WTC11 (cell line): Measurements from ENCODE around the gene TIFAB. TPM values are rescaled to one million over a fixed set of nuclear protein-coding genes. Genes with fewer than 3 reads are reported as not detected.

Experiments used
- ATAC-seq: fragments of 200-7000 bp; cut with Tn5 transposase; 2 replicates; pipeline ENCODE4 v1.10.0; 2021; ENCODE audit warnings: mild to moderate bottlenecking, moderate library complexity
- CTCF ChIA-PET: fragments of 300-600 bp; sonication (Branson Sonifier 250); formaldehyde crosslinking; loops from one replicate; lab custom pipeline; 2021; ENCODE audit warnings: antibody characterized with exemption; lab: Charles Lee
- POLR2A ChIA-PET: fragments of 350-600 bp; sonication (Branson Sonifier 250); formaldehyde crosslinking; loops from one replicate; lab custom pipeline; 2021; ENCODE audit warnings: antibody characterized with exemption; lab: Charles Lee
- DNase-seq: peaks from one replicate; pipeline ENCODE4 v3.0.0; 2021; ENCODE audit warnings: low spot score
- H3K27ac Mint-ChIP-seq: 2 replicates; pipeline ENCODE4 v1.8.0; 2021; ENCODE audit warnings: mixed read lengths
- H3K27me3 Mint-ChIP-seq: 2 replicates; pipeline ENCODE4 v1.8.0; 2021; ENCODE audit warnings: low read depth, mild to moderate bottlenecking, moderate library complexity, mixed read lengths
- H3K36me3 Mint-ChIP-seq: 2 replicates; pipeline ENCODE4 v1.8.0; 2021; ENCODE audit warnings: mixed read lengths
- H3K4me1 Mint-ChIP-seq: 2 replicates; pipeline ENCODE4 v1.8.0; 2022; ENCODE audit warnings: mixed read lengths
- H3K4me3 Mint-ChIP-seq: 2 replicates; pipeline ENCODE4 v1.8.0; 2021; ENCODE audit warnings: mild to moderate bottlenecking, moderate library complexity, mixed read lengths
- H3K9me3 Mint-ChIP-seq: 2 replicates; pipeline ENCODE4 v1.8.0; 2021; ENCODE audit warnings: mixed read lengths
- ATF6 ChIP-seq: sonication (generic); formaldehyde crosslinking; IDR thresholded peaks from 2 replicates; pipeline ENCODE4 v1.8.1; 2023; ENCODE audit warnings: mild to moderate bottlenecking, missing genetic modification reagents
- FOXK1 ChIP-seq: sonication (generic); formaldehyde crosslinking; IDR thresholded peaks from 2 replicates; pipeline ENCODE4 v1.8.0; 2022; ENCODE audit warnings: mild to moderate bottlenecking, moderate library complexity, missing genetic modification reagents
- GABPB1 ChIP-seq: sonication (generic); formaldehyde crosslinking; IDR thresholded peaks from 2 replicates; pipeline ENCODE4 v1.8.1; 2023; ENCODE audit warnings: mild to moderate bottlenecking, missing genetic modification reagents
- IRF2 ChIP-seq: sonication (generic); formaldehyde crosslinking; IDR thresholded peaks from 2 replicates; pipeline ENCODE4 v1.8.0; 2022; ENCODE audit warnings: low read depth, missing genetic modification reagents, borderline replicate concordance
- MAX ChIP-seq: sonication (generic); formaldehyde crosslinking; IDR thresholded peaks from 2 replicates; pipeline ENCODE4 v1.8.0; 2022; ENCODE audit warnings: mild to moderate bottlenecking, missing genetic modification reagents
- NFATC4 ChIP-seq: fragments of 250-450 bp; sonication (Bioruptor Pico); IDR thresholded peaks from 2 replicates; pipeline ENCODE4 v1.9.0; 2021; ENCODE audit warnings: mild to moderate bottlenecking
- NFE2L1 ChIP-seq: sonication (generic); formaldehyde crosslinking; IDR thresholded peaks from 2 replicates; pipeline ENCODE4 v1.8.1; 2023; ENCODE audit warnings: missing genetic modification reagents
- SMAD4 ChIP-seq: sonication (generic); formaldehyde crosslinking; IDR thresholded peaks from 2 replicates; pipeline ENCODE4 v1.8.0; 2022; ENCODE audit warnings: mild to moderate bottlenecking, missing genetic modification reagents
- TEAD1 ChIP-seq: sonication (generic); formaldehyde crosslinking; IDR thresholded peaks from 2 replicates; pipeline ENCODE4 v1.8.0; 2022; ENCODE audit warnings: mild to moderate bottlenecking, missing genetic modification reagents
- USF1 ChIP-seq: sonication (generic); formaldehyde crosslinking; IDR thresholded peaks from 2 replicates; pipeline ENCODE4 v1.8.0; 2022; ENCODE audit warnings: mild to moderate bottlenecking, missing genetic modification reagents
- ZNF121 ChIP-seq: sonication (generic); formaldehyde crosslinking; IDR thresholded peaks from 2 replicates; pipeline ENCODE4 v1.8.0; 2023; ENCODE audit warnings: missing genetic modification reagents
- ZNF263 ChIP-seq: sonication (generic); formaldehyde crosslinking; IDR thresholded peaks from 2 replicates; pipeline ENCODE4 v1.8.1; 2022; ENCODE audit warnings: low read depth, mild to moderate bottlenecking, moderate library complexity, missing genetic modification reagents
- ZNF281 ChIP-seq: sonication (generic); formaldehyde crosslinking; IDR thresholded peaks from 2 replicates; pipeline ENCODE4 v1.8.0; 2023; ENCODE audit warnings: mild to moderate bottlenecking, missing genetic modification reagents
- ZNF396 ChIP-seq: fragments of 250-450 bp; sonication (Bioruptor Pico); IDR thresholded peaks from 2 replicates; pipeline ENCODE4 v1.8.0; 2021; ENCODE audit warnings: mild to moderate bottlenecking, moderate library complexity, borderline replicate concordance
- ZNF423 ChIP-seq: fragments of 250-450 bp; sonication (Bioruptor Pico); IDR thresholded peaks from 2 replicates; pipeline ENCODE4 v2.1.2; 2022; ENCODE audit warnings: mild to moderate bottlenecking, moderate library complexity
- total RNA-seq: library from RNA; stranded (reverse); gene quantifications from 3 replicates; pipeline ENCODE4 v1.2.3, GENCODE V29; 2021
- TF ChIP-seq, protein P1 (sequence below): fragments of 250-450 bp; sonication (Bioruptor Pico); IDR thresholded peaks from 2 replicates; pipeline ENCODE4 v2.1.2; 2022; ENCODE audit warnings: mild to moderate bottlenecking, moderate library complexity
- TF ChIP-seq, protein P2 (sequence below): sonication (generic); formaldehyde crosslinking; conservative IDR thresholded peaks from 2 replicates; pipeline ENCODE4 v1.8.1; 2022; ENCODE audit warnings: mild to moderate bottlenecking, missing genetic modification reagents
- TF ChIP-seq, protein P3 (sequence below): sonication (generic); formaldehyde crosslinking; IDR thresholded peaks from 2 replicates; pipeline ENCODE4 v1.8.1; 2022; ENCODE audit warnings: mild to moderate bottlenecking, moderate library complexity, missing genetic modification reagents
- TF ChIP-seq, protein P4 (sequence below): sonication (generic); formaldehyde crosslinking; IDR thresholded peaks from 2 replicates; pipeline ENCODE4 v1.8.0; 2022; ENCODE audit warnings: mild to moderate bottlenecking, missing genetic modification reagents
- TF ChIP-seq, protein P5 (sequence below): sonication (generic); formaldehyde crosslinking; IDR thresholded peaks from 2 replicates; pipeline ENCODE4 v1.8.0; 2023; ENCODE audit warnings: missing genetic modification reagents
- TF ChIP-seq, protein P6 (sequence below): fragments of 250-450 bp; sonication (Bioruptor Pico); IDR thresholded peaks from 2 replicates; pipeline ENCODE4 v1.9.0; 2021; ENCODE audit warnings: mild to moderate bottlenecking

The TIFAB gene
- total RNA-seq, 1 experiment from 2014 or later = not detected

GRCh38 chr5:135448071-135448739 lies 3.9 kb downstream of the TIFAB start:
- CTCF ChIA-PET = interaction anchor here (0.5 to 2.9 kb wide), 7 partner anchors 9 to 118 kb away, joined by 3 to 20 read pairs (median 6); no protein-coding TSS in a partner anchor
- peak; percentile 26; the same call in 1 of the 2 replicates for ATAC-seq
- TF ChIP-seq MAX = no peak
- TF ChIP-seq ZNF423 (CRISPR knock-in tag) = no peak
- TF ChIP-seq NFE2L1 (CRISPR knock-in tag) = no peak
- TF ChIP-seq, protein P1, sequence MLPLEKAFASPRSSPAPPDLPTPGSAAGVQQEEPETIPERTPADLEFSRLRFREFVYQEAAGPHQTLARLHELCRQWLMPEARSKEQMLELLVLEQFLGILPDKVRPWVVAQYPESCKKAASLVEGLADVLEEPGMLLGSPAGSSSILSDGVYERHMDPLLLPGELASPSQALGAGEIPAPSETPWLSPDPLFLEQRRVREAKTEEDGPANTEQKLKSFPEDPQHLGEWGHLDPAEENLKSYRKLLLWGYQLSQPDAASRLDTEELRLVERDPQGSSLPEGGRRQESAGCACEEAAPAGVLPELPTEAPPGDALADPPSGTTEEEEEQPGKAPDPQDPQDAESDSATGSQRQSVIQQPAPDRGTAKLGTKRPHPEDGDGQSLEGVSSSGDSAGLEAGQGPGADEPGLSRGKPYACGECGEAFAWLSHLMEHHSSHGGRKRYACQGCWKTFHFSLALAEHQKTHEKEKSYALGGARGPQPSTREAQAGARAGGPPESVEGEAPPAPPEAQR (CRISPR knock-in tag) = no peak
- TF ChIP-seq ZNF121 (CRISPR knock-in tag) = no peak
- TF ChIP-seq, protein P2, sequence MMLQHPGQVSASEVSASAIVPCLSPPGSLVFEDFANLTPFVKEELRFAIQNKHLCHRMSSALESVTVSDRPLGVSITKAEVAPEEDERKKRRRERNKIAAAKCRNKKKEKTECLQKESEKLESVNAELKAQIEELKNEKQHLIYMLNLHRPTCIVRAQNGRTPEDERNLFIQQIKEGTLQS (CRISPR knock-in tag) = no peak
- no peak for TF ChIP-seq USF1 (CRISPR knock-in tag)
- TF ChIP-seq, protein P3, sequence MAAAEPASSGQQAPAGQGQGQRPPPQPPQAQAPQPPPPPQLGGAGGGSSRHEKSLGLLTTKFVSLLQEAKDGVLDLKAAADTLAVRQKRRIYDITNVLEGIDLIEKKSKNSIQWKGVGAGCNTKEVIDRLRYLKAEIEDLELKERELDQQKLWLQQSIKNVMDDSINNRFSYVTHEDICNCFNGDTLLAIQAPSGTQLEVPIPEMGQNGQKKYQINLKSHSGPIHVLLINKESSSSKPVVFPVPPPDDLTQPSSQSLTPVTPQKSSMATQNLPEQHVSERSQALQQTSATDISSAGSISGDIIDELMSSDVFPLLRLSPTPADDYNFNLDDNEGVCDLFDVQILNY (CRISPR knock-in tag) = no peak
- no peak for TF ChIP-seq TEAD1 (CRISPR knock-in tag)
- TF ChIP-seq GABPB1 = no peak
- no peak for TF ChIP-seq FOXK1
- TF ChIP-seq ZNF263 = no peak
- no peak for TF ChIP-seq NFATC4 (CRISPR knock-in tag)
- TF ChIP-seq, protein P4, sequence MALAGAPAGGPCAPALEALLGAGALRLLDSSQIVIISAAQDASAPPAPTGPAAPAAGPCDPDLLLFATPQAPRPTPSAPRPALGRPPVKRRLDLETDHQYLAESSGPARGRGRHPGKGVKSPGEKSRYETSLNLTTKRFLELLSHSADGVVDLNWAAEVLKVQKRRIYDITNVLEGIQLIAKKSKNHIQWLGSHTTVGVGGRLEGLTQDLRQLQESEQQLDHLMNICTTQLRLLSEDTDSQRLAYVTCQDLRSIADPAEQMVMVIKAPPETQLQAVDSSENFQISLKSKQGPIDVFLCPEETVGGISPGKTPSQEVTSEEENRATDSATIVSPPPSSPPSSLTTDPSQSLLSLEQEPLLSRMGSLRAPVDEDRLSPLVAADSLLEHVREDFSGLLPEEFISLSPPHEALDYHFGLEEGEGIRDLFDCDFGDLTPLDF (CRISPR knock-in tag) = no peak
- TF ChIP-seq, protein P5, sequence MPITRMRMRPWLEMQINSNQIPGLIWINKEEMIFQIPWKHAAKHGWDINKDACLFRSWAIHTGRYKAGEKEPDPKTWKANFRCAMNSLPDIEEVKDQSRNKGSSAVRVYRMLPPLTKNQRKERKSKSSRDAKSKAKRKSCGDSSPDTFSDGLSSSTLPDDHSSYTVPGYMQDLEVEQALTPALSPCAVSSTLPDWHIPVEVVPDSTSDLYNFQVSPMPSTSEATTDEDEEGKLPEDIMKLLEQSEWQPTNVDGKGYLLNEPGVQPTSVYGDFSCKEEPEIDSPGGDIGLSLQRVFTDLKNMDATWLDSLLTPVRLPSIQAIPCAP (CRISPR knock-in tag) = no peak
- TF ChIP-seq, all 79 proteins: peak for 0
- peaks cover 9% of the 10 kb centered on the region for H3K4me1 Mint-ChIP-seq
- POLR2A ChIA-PET = no interaction called here
- H3K27ac Mint-ChIP-seq = no peak overlapping the region
- no peaks in the 10 kb centered on the region for H3K36me3 Mint-ChIP-seq
- no peaks in the 10 kb centered on the region for H3K9me3 Mint-ChIP-seq
- H3K4me3 Mint-ChIP-seq = no peak overlapping the region
- no peak for DNase-seq
- H3K27me3 Mint-ChIP-seq = peaks cover 11% of the 10 kb centered on the region; the same call in 1 of the 2 replicates

GRCh38 chr5:135447298-135447929 lies 4.7 kb downstream of the TIFAB start, which contains the start of gene DCANP1:
TSS of gene DCANP1 (minus strand) at chr5:135447348. CDS start at chr5:135447108, 240 bp downstream.
- ATAC-seq (no peak), DNase-seq (no peak)
- Mint-ChIP-seq H3K27ac (no peak within 1 kb of the TSS), H3K9me3 (no peaks in the 10 kb centered on the region), H3K4me3 (no peak within 1 kb of the TSS), H3K27me3 (peaks cover 6% of the 10 kb centered on the region; the same call in 1 of the 2 replicates), H3K4me1 (peaks cover 9% of the 10 kb centered on the region), H3K36me3 (no peaks in the 10 kb centered on the region)
- CTCF ChIA-PET = interaction anchor here (0.5 to 2.1 kb wide), 8 partner anchors 10 to 119 kb away, joined by 3 to 20 read pairs (median 5); no protein-coding TSS in a partner anchor
- POLR2A ChIA-PET = no interaction called here
- TF ChIP-seq ATF6 = no peak
- no peak for TF ChIP-seq IRF2 (CRISPR knock-in tag)
- TF ChIP-seq ZNF281 (CRISPR knock-in tag) = no peak
- TF ChIP-seq, protein P6, sequence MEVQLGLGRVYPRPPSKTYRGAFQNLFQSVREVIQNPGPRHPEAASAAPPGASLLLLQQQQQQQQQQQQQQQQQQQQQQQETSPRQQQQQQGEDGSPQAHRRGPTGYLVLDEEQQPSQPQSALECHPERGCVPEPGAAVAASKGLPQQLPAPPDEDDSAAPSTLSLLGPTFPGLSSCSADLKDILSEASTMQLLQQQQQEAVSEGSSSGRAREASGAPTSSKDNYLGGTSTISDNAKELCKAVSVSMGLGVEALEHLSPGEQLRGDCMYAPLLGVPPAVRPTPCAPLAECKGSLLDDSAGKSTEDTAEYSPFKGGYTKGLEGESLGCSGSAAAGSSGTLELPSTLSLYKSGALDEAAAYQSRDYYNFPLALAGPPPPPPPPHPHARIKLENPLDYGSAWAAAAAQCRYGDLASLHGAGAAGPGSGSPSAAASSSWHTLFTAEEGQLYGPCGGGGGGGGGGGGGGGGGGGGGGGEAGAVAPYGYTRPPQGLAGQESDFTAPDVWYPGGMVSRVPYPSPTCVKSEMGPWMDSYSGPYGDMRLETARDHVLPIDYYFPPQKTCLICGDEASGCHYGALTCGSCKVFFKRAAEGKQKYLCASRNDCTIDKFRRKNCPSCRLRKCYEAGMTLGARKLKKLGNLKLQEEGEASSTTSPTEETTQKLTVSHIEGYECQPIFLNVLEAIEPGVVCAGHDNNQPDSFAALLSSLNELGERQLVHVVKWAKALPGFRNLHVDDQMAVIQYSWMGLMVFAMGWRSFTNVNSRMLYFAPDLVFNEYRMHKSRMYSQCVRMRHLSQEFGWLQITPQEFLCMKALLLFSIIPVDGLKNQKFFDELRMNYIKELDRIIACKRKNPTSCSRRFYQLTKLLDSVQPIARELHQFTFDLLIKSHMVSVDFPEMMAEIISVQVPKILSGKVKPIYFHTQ (CRISPR knock-in tag) = no peak
- TF ChIP-seq SMAD4 (CRISPR knock-in tag) = no peak
- no peak for TF ChIP-seq ZNF396 (CRISPR knock-in tag)
